Ectodermal cell (in vitro differentiated cells): Measurements from ENCODE around the gene TNFRSF4.

ENCODE experiments used
- H3K27ac ChIP-seq: 2 replicates; pipeline ENCODE4 v1.7.0; 2013; ENCODE audit warnings: mild to moderate bottlenecking, low read depth, low read length; ENCODE audit not compliant: insufficient read depth, poor library complexity, severe bottlenecking
- H3K27me3 ChIP-seq: 2 replicates; pipeline ENCODE4 v1.7.0; 2013; ENCODE audit warnings: mild to moderate bottlenecking, low read length; ENCODE audit not compliant: insufficient read depth, control insufficient read depth, poor library complexity, severe bottlenecking
- H3K36me3 ChIP-seq: one replicate; pipeline ENCODE4 v1.7.0; 2013; ENCODE audit warnings: low read length; ENCODE audit not compliant: control insufficient read depth, insufficient read depth
- H3K4me1 ChIP-seq: one replicate; pipeline ENCODE4 v1.7.0; 2013; ENCODE audit warnings: low read length; ENCODE audit not compliant: control insufficient read depth, insufficient read depth
- H3K4me3 ChIP-seq: 2 replicates; pipeline ENCODE4 v1.7.0; 2013; ENCODE audit warnings: low read depth, low read length, control low read depth; ENCODE audit not compliant: insufficient read depth
- H3K9me3 ChIP-seq: 2 replicates; pipeline ENCODE4 v1.7.0; 2013; ENCODE audit warnings: mild to moderate bottlenecking, low read length, moderate library complexity; ENCODE audit not compliant: control insufficient read depth
- WGBS, 2 experiments: methylation state at CpG; one replicate each; pipeline ENCODE4 v1.1.7; 2013; ENCODE audit warnings: missing lambda C conversion rate in 2 of 2; 5-methylcytosine and 5-hydroxymethylcytosine counted together

The TNFRSF4 gene

GRCh38 chr1:1189111-1189510, 24.8 kb downstream of the TNFRSF4 start:
- Histone ChIP-seq H3K36me3 (no peaks in the 10 kb centered on the region), H3K27me3 (no peaks in the 10 kb centered on the region), H3K27ac (no peak overlapping the region), H3K9me3 (no peaks in the 10 kb centered on the region), H3K4me3 (no peak overlapping the region), H3K4me1 (no peaks in the 10 kb centered on the region)
- WGBS, 2 experiments = 92% methylated on average over 5 of the region's 5 CpGs

DNA sequence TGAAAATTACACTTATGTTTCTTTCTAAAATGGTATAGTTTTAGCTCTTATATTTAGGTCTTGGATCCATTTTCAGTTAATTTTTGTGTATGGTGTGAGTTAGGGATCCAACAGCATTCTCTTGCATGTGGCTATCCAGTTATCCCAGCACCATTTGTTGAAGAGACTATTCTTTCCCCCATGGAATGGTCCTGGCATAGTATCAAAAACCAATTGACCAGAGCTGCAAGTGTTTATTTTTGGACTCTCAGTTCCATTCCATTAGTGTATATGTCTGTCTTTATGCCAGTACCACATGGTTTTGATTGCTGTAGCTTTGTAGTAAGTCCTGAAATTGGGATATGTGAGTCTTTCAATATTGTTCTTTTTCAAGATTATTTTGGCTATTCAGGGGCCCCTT, 26.0 kb downstream of the TNFRSF4 start:
- Histone ChIP-seq H3K9me3 (no peaks in the 10 kb centered on the region), H3K36me3 (no peaks in the 10 kb centered on the region), H3K27ac (no peak overlapping the region), H3K27me3 (no peaks in the 10 kb centered on the region), H3K4me1 (no peaks in the 10 kb centered on the region), H3K4me3 (no peak overlapping the region)

DNA sequence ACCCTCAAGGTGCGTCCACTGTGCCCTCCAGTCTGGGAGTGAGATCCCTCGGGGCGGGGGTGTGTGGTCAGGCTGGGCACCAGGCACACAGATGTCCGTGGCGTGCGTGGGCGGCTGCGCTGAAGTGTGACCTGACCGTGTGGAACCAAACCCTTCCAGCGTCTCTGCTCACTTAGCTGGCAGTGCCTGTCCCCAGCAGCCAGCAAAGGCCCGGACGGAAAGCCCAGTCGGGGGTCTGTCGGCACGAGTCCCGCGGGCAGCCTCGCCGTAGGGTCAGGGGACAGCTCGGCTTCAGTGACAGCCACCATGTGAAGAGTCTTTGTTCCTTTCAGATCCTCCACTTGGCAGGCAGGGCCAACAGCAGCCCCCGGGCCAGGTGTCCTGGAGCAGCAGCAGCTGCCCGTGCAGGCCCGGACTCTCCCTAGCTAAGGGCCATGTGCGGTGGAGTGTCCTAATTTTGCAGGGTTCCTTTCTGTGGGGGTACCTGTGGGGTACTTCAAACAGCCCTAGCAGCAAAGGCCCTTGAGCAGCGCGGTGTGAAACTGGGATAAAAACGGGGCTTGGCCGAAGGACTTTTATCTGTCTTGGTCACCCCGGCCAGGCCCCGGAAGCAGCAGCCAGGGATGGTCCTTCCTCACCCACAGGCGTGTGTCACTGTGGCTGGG, 28.7 kb downstream of the TNFRSF4 start:
- 88 to 89% methylated on average over 31 of the region's 31 CpGs for WGBS, 2 experiments
- Histone ChIP-seq H3K9me3 (no peaks in the 10 kb centered on the region), H3K4me3 (no peak overlapping the region), H3K27ac (no peak overlapping the region), H3K4me1 (peaks cover 4% of the 10 kb centered on the region), H3K36me3 (no peaks in the 10 kb centered on the region), H3K27me3 (no peaks in the 10 kb centered on the region)

GRCh38 chr1:1183833-1184775, 29.8 kb downstream of the TNFRSF4 start:
- peaks cover 4% of the 10 kb centered on the region for H3K4me1 ChIP-seq

GRCh38 chr1:1183221-1183747, 30.7 kb downstream of the TNFRSF4 start:
- Histone ChIP-seq H3K27me3 (no peaks in the 10 kb centered on the region), H3K4me3 (no peak overlapping the region), H3K9me3 (no peaks in the 10 kb centered on the region), H3K36me3 (no peaks in the 10 kb centered on the region), H3K27ac (no peak overlapping the region), H3K4me1 (peaks cover 4% of the 10 kb centered on the region)
- 91% methylated on average over 21 of the region's 21 CpGs for WGBS, 2 experiments

More at GRCh38 chr1:1183833-1184775, 29.8 kb downstream of the TNFRSF4 start:
- 94% methylated on average over 30 of the region's 33 CpGs for WGBS, 2 experiments
- H3K4me3 ChIP-seq = no peak overlapping the region
- no peaks in the 10 kb centered on the region for H3K9me3 ChIP-seq
- no peak overlapping the region for H3K27ac ChIP-seq
- H3K36me3 ChIP-seq = no peaks in the 10 kb centered on the region
- H3K27me3 ChIP-seq = no peaks in the 10 kb centered on the region

GRCh38 chr1:1182491-1183220, 31.3 kb downstream of the TNFRSF4 start:
- H3K9me3 ChIP-seq = no peaks in the 10 kb centered on the region
- 89 to 91% methylated on average over 39 of the region's 39 CpGs for WGBS, 2 experiments
- no peaks in the 10 kb centered on the region for H3K36me3 ChIP-seq
- no peak overlapping the region for H3K27ac ChIP-seq
- H3K4me3 ChIP-seq = no peak overlapping the region
- no peaks in the 10 kb centered on the region for H3K27me3 ChIP-seq
- H3K4me1 ChIP-seq = peaks cover 4% of the 10 kb centered on the region

DNA sequence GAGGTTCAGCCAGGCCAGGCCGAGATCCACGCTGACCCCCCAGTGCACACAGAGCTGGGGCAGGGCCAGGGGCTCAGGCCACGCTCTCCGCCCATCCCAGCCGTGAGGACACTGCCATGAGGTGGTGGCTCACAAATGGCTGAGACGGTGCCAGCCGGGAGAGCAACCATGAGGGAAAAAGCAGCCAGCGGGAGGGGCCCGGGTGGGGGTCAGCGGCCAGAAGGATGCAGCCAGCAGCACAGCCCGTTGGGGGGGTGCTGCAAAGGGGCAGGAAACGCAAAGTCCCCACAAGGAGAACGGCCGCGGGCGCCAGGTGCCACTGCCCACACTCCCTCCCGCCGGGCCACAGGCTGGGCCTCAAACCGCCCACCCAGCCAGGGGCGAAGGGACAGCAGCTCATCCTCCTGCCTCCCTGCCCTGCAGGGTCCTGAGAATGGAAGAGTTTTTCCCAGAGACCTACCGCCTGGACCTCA, 32.0 kb downstream of the TNFRSF4 start:
- H3K27ac ChIP-seq = no peak overlapping the region

GRCh38 chr1:1181129-1181937, 32.6 kb downstream of the TNFRSF4 start:
- H3K36me3 ChIP-seq = no peaks in the 10 kb centered on the region
- WGBS, 2 experiments = 91 to 94% methylated on average over 26 of the region's 26 CpGs
- H3K27me3 ChIP-seq = peaks cover 6% of the 10 kb centered on the region
- H3K27ac ChIP-seq = no peak overlapping the region
- no peak overlapping the region for H3K4me3 ChIP-seq
- H3K9me3 ChIP-seq = no peaks in the 10 kb centered on the region
- peaks cover 4% of the 10 kb centered on the region for H3K4me1 ChIP-seq

More for the DNA sequence above, 32.0 kb downstream of the TNFRSF4 start:
- H3K9me3 ChIP-seq = no peaks in the 10 kb centered on the region
- 90 to 92% methylated on average over 21 of the region's 21 CpGs for WGBS, 2 experiments
- no peaks in the 10 kb centered on the region for H3K27me3 ChIP-seq
- no peaks in the 10 kb centered on the region for H3K36me3 ChIP-seq
- H3K4me3 ChIP-seq = no peak overlapping the region
- H3K4me1 ChIP-seq = peaks cover 4% of the 10 kb centered on the region

DNA sequence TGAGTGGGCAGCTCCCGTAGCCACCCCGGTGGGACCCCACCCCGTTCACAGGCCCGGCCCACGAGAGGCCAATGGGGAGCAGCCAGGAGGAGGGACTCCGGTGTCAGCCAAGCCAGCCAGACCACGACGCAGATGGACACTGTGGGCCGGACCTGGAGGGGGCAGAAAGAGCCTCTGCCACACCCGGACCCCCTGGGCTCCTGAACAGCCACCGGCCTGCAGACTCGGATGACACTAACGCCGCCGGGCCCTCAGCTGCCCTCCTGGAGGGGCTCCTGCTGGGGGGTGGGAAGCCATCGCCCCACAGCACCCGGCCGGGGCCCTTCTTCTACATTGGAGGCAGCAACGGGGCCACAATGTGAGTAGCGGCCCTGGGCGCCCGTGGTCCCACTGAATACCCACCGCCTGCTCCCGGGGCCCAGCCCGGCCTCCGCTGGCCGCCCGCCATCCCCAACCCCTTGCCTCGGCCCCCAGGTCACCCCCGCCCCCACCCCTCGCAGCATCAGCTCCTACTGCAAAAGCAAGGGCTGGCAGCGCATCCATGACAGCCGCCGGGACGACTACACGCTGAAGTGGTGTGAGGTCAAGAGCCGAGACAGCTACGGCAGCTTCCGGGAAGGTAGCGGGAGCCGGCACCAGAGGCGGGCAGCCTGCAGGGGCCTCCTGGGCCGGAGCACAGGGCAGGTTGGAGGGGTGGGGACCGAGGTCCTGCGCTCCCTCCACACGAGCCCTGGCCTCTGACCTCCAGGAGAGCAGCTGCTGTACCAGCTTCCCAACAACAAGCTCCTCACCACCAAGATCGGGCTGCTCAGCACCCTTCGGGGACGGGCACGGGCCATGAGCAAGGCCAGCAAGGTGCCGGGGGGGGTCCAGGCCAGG, 33.7 kb downstream of the TNFRSF4 start:
- Histone ChIP-seq H3K36me3 (no peaks in the 10 kb centered on the region), H3K4me3 (no peak overlapping the region), H3K4me1 (peaks cover 4% of the 10 kb centered on the region), H3K27me3 (peaks cover 16% of the 10 kb centered on the region), H3K27ac (no peak overlapping the region), H3K9me3 (no peaks in the 10 kb centered on the region)
- WGBS, 2 experiments = 92% methylated on average over 51 of the region's 51 CpGs
